ENCODE results near the gene TBC1D24.
A peak's percentile ranks its signal among the peaks of the same experiment; 100 is the strongest.

Gene TBC1D24

DNA sequence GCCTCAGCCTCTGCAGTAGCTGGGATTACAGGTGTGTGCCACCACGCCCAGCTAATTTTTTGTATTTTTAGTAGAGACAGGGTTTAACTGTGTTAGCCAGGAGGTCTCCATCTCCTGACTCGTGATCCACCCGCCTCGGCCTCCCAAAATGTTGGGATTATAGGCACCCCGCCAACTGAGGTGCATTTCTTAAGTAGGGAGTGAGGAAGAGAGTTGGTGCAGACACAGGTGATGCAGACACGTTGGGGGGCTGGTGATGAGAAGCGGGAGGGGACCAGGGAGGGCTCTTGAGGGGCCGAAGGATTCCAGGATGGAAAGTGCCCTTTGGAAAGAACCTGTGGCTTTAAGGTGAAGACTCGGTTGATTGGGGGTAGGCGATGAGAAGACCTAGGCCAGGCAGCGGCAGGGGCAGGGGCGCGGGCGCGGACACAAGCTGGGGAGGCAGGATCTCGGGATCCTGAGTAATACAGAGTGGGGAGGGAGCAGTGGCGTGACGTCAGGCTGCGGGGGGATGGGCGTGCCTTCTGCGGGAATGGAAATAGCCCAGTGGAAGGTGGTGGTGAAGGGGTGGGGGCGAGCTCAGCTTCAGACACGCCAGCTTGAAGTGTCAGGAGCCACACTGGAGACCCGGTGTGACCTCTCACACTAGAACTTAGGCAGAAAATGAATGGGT lies 36.3 kb downstream of the TBC1D24 start:
- H3K27ac ChIP-seq = no peak overlapping the region
- TF ChIP-seq ZFX (IDR thresholded peaks at IDR 0.05) = no peak
- TF ChIP-seq, protein P1, sequence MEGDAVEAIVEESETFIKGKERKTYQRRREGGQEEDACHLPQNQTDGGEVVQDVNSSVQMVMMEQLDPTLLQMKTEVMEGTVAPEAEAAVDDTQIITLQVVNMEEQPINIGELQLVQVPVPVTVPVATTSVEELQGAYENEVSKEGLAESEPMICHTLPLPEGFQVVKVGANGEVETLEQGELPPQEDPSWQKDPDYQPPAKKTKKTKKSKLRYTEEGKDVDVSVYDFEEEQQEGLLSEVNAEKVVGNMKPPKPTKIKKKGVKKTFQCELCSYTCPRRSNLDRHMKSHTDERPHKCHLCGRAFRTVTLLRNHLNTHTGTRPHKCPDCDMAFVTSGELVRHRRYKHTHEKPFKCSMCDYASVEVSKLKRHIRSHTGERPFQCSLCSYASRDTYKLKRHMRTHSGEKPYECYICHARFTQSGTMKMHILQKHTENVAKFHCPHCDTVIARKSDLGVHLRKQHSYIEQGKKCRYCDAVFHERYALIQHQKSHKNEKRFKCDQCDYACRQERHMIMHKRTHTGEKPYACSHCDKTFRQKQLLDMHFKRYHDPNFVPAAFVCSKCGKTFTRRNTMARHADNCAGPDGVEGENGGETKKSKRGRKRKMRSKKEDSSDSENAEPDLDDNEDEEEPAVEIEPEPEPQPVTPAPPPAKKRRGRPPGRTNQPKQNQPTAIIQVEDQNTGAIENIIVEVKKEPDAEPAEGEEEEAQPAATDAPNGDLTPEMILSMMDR (conservative IDR thresholded peaks at IDR 0.05) = no peak

DNA sequence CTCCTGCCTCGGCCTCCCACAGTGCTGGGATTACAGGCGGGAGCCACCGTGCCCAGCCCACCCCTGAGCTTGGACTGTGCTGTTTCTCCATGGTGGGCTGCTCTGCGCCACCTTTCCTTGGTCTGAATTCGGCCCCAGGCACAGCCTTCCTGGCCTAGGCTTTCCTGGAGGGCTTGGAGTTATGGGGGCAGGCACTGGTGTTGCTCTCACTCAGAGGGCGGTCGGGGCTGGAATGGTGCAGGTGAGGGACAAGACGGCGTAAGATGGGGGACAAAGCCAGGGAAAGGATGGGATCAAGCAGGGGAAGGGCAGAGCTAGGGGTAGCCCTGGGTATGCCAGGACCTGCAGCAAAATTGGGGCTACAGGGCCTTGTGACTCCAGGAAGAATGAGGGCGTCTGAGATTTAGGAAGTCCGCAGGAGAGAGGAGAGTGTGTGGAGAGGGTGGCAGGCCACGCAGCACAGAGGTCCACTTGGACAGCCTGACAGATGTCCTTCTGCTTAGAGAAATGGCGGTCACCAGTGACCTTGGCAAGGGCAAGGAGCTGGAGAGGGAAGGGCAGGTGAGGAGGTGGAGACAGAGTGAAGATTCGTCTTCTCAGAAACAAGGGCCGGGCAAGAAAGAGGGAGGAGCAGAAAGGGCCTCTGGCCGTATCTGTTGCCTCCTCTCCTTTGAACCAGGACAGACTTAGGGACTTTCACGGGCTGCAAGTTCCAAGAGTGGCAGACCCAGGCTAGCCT lies 37.2 kb downstream of the TBC1D24 start:
- H3K27ac ChIP-seq = peak overlapping the region; percentile 95
- TF ChIP-seq ZFX (IDR thresholded peaks at IDR 0.05) = no peak
- TF ChIP-seq, protein P1 (conservative IDR thresholded peaks at IDR 0.05) = no peak

DNA sequence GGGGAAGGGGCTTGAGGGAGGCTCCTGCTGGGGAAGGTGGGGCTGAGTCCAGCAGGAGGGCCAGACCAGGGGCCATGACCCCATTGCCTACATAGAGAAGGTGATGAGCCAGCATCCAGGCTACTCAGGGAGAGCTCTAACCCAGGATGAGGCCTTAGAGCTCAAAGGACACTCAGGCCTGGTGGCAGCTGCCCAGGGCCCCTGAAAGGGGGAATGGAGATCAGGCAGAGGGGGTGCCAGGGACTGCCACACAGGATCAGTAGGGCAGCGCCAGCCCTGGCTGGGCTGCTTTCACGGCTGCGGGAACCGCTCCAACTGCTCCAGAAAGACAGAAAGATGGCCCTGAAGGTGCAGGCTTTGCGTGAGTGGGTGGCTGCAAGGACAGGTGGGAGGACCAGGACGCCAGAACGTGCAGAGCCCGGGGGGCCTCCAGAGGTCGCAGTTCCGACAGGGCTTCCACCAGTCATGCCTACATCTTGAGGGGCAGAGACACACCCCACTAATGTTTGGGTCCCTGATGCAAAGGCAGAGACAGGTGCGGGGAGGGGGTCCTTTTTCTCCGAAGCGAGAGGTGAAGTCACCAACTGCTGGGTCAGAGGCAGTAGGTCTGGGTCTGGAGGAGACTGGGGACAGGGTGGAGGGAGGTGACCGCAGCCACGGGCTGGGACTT lies 37.9 kb downstream of the TBC1D24 start:
- TF ChIP-seq ZFX (IDR thresholded peaks at IDR 0.05) = no peak
- TF ChIP-seq, protein P1 (conservative IDR thresholded peaks at IDR 0.05) = no peak
- peak overlapping the region; percentile 95 for H3K27ac ChIP-seq

DNA sequence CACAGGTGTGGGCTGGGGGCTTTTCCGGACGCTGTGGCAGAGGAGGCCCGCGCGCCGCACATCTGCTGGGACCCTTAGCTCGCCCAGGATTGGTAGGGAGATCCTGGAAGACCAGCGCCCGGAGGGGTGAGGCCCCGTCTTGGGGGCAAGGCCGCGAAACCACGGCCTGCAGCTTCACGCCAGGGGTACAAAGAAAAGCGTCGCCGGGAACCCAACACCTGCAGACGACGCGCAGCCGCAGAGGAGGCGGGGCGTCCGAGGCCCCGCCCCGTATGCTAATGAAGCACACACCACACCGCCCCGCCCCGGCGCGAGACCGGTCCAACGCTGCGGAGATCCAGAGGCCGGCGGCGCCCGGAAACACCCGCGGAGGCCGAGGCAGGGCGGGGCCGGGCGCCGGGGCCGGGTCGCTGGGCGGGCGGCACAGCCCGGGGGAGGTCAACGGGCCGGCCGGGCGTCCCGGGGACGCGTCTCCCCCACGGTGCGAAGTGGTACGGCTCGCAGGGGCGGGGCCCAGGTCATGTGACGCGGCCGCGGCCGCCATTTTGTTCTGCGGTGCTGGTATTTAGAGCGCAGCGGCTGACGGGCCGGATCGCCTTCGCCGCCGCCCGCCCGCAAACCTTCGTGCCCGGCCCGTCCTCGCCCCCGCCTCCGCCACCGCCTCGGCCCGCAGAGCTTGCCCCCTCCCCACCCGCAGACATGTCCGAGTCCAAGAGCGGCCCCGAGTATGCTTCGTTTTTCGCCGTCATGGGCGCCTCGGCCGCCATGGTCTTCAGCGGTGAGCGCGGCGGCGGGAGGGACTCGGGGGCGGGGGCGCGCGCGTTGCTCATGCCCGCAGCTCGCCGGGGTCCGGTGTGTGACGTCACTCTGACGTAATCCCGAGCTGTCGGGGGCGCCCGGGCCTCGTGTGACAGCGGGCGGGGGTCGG lies 38.7 kb downstream of the TBC1D24 start, which contains the start of gene ATP6V0C:
TSS of gene ATP6V0C (plus strand) at position 548 of the 928 bp plus-strand sequence. CDS start at position 700, 152 bp downstream.
- H3K27ac ChIP-seq = peak within 1 kb of the TSS; percentile 95
- TF ChIP-seq, protein P1 (conservative IDR thresholded peaks at IDR 0.05) = no peak
- 0 out of 2 replicates have a peak, but pooled peaks have one; percentile 19 for TF ChIP-seq ZFX (IDR thresholded peaks at IDR 0.05)

DNA sequence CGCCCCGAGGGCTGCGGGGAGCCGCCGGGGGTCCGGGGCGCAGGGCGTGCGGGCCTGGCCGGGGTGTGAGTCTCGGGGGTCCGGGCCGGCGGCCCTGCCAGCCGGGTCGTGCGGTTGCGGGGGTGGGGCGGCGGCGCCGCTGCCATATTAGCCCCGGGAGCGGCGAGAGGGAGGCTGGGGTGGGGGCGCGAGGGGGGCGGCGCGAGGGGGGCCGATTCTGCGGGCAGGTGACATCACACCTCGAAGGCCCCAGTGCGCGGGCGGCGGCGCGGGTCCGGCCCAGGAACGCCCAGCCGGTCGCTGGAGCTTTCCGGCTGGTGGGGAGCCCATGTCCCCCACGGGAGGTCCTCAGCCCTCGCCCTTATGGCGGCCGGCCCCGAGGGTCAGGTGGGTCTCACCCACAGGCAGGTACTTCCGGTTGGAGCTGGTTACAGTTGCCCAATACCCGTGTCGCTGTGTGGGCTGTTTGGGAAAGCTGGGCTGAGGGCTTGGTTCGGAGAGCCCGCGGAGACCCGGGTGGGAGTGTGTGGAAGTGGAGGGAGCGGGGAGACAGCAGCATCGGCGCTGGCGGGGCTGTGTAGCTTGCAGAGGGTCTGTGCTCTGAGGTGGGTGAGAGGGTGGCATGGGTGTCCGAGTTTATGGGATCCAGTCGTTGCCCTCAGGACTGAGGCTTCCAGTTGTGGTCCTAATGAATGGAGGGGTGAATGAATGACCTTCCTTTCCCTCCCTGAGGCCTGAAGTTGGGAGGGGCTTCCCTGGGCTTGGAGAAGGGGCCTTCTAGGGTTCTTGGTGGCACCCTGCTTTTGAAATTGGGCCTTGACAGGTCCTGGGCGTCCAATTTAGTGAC lies 39.6 kb downstream of the TBC1D24 start:
- TF ChIP-seq, protein P1 (conservative IDR thresholded peaks at IDR 0.05) = no peak
- TF ChIP-seq ZFX (IDR thresholded peaks at IDR 0.05) = no peak
- H3K27ac ChIP-seq = peak overlapping the region; percentile 95

DNA sequence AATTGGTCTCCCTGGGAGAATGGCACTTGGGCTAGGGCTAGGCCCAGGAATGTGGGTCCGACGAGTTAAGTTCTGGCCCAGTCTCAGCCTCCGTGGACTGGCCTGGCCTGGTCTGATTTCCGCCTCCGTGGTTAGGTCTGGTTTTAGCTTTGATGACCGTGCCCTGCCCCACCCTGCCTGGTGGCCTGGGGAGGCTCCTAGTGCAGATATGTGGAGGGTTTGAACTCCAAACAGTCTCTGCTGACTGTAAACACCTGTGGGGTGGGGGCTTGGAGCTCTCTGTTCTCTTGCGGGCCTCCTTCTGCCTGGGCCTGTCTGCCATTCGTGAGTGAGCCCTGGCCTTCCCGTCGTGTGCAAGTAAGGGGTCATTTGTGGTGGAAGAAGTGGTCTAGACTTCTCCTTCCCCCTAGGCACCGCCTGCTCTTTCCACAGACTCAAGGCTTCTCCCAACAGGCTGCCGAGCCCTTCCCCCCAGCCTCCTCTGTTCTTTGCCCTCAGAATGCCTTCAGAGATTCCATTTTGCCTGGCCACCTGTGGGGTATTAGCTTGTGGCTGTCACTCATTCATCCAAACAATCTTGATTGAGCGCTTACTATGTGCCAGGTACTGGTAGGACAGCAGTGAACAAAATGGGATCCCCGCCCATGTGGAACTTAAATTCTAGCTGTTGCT lies 40.4 kb downstream of the TBC1D24 start:
- TF ChIP-seq ZFX (IDR thresholded peaks at IDR 0.05) = no peak
- TF ChIP-seq, protein P1 (conservative IDR thresholded peaks at IDR 0.05) = no peak
- H3K27ac ChIP-seq = peak overlapping the region; percentile 95

Data from C4-2B (cell line).